ENCODE data around the gene USP33. TPM values are rescaled to one million over a fixed set of nuclear protein-coding genes. Genes with fewer than 3 reads are reported as not detected.

USP33 gene
- 9.1 to 20.0 TPM (median 18.7 TPM) in 5 replicates for total RNA-seq (2022; extraction: Qiagen RNA extraction; ENCODE audit: low read depth)

GRCh38 chr1:77759071-77760028 is at the start of gene USP33:
Gene USP33, minus strand, starts transcription at chr1:77759852. Its CDS starts 18,155 bp downstream, at chr1:77741697.

GRCh38 chr1:77779529-77780281 is 20.1 kb upstream of the USP33 start, which contains the start of gene MIGA1:
Gene MIGA1, plus strand, starts transcription at chr1:77779649. Its CDS starts 3,604 bp downstream, at chr1:77783253.

DNA sequence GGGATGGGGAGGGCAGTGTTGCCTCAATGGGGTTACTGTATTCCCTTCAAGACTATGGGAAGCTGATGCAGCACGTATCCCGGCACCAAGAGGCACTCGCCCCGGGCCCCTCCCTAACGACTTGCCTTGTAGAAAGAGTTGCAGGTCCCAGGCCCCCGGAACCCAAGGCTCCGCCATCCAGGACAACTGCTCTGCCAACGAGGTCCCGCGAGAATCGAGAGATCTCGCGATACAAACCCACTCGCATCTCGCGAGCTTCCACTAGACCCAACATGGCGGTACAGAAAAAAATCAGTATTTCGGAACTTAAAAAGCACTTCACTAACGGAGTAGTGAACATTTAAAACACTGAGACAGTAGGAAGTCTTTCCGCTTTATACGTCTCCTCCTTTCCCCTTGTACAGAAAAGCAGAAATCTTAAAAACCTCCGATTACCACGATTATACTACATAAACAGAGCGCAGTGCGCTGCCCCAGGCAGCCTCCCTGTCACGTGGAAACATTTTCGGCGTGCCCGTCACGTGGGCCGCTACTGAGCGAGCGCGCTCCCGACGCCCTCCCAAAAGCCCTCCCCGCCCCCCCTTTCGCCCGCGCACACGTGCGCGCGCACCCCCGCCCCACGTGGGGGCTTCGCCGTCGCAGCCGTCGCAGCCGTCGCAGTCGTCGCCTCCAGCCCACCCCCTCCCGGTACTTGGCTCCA is 77.0 kb downstream of the USP33 start, which contains the start of gene ZZZ3:
Gene ZZZ3, minus strand, starts transcription at position 199 of the 700 bp plus-strand sequence. CDS start 49,304 bp downstream, outside the sequence.

Other genes with a start within 250 kb of the USP33 start
- 14.0 to 20.7 TPM (median 18.7 TPM) in 5 replicates for gene ZZZ3, start 77.2 kb downstream of the USP33 start, total RNA-seq (2022; extraction: Qiagen RNA extraction; ENCODE audit: low read depth)
- 2.4 to 6.6 TPM (median 6.0 TPM) in 5 replicates for gene MIGA1, start 19.8 kb upstream of the USP33 start, total RNA-seq (2022; extraction: Qiagen RNA extraction; ENCODE audit: low read depth)
- gene NEXN, start 128.8 kb upstream of the USP33 start, total RNA-seq (2022; extraction: Qiagen RNA extraction; ENCODE audit: low read depth), result 5.1 to 9.9 TPM (median 6.2 TPM) in 5 replicates
- gene FUBP1, start 219.2 kb upstream of the USP33 start, total RNA-seq (2022; extraction: Qiagen RNA extraction; ENCODE audit: low read depth), result 99.4 to 146 TPM (median 115 TPM) in 5 replicates
- gene DNAJB4, start 245.1 kb upstream of the USP33 start, total RNA-seq (2022; extraction: Qiagen RNA extraction; ENCODE audit: low read depth), result 23.9 to 39.0 TPM (median 29.1 TPM) in 5 replicates